GM12878 (cell line): Measurements from ENCODE around the gene PCDHGA5.
"Not testable (repeated sequence)": the region's sequence is repeated elsewhere in the genome, so short reads cannot be mapped to it uniquely, and the experiment has no call there.

Source experiments
- EGR1 ChIP-seq, 2 experiments: IDR thresholded peaks; 1 replicate in 1 of 2; 2 replicates in 1 of 2; pipeline ENCODE4 v1.6.1; 2011 to 2012; ENCODE audit warnings: low read depth in 2 of 2, low read length in 2 of 2, borderline replicate concordance in 1 of 2, mild to moderate bottlenecking in 1 of 2, moderate library complexity in 1 of 2
- SP1 ChIP-seq: IDR thresholded peaks from one replicate; pipeline ENCODE4 v1.6.1; 2011; ENCODE audit warnings: low read depth, low read length
- SUZ12 ChIP-seq: fragments of 200-600 bp; sonication (generic); IDR thresholded peaks from one replicate; pipeline ENCODE4 v1.6.1; 2018; ENCODE audit warnings: antibody characterized with exemption, mild to moderate bottlenecking; ENCODE audit not compliant: unreplicated experiment
- TF ChIP-seq, protein P1 (sequence below), 3 experiments: IDR thresholded peaks in 2 of 3; conservative IDR thresholded peaks in 1 of 3; 2 replicates each; pipeline ENCODE4 v1.5.1; 2011; ENCODE audit warnings: low read depth in 3 of 3, low read length in 3 of 3, mild to moderate bottlenecking in 3 of 3, control low read depth in 2 of 3, moderate library complexity in 2 of 3, inconsistent platforms in 1 of 3, mixed read lengths in 1 of 3; ENCODE audit not compliant: control insufficient read depth in 2 of 3, insufficient read depth in 1 of 3; ENCODE audit errors: extremely low read depth in 1 of 3
- TF ChIP-seq, protein P2 (sequence below): IDR thresholded peaks from 2 replicates; pipeline ENCODE4 v1.6.1; 2012; ENCODE audit warnings: mild to moderate bottlenecking, low read depth, low read length

DNA sequence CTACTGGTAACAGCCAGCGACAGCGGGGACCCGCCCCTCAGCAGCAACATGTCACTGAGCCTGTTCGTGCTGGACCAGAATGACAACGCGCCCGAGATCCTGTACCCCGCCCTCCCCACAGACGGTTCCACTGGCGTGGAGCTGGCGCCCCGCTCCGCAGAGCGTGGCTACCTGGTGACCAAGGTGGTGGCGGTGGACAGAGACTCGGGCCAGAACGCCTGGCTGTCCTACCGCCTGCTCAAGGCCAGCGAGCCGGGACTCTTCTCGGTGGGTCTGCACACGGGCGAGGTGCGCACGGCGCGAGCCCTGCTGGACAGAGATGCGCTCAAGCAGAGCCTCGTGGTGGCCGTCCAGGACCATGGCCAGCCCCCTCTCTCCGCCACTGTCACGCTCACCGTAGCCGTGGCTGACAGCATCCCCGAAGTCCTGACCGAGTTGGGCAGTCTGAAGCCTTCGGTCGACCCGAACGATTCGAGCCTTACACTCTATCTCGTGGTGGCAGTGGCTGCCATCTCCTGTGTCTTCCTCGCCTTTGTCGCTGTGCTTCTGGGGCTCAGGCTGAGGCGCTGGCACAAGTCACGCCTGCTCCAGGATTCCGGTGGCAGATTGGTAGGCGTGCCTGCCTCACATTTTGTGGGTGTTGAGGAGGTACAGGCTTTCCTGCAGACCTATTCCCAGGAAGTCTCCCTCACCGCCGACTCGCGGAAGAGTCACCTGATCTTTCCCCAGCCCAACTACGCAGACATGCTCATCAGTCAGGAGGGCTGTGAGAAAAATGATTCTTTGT lies 30.6 kb downstream of the PCDHGA5 start:
- TF ChIP-seq, protein P1, sequence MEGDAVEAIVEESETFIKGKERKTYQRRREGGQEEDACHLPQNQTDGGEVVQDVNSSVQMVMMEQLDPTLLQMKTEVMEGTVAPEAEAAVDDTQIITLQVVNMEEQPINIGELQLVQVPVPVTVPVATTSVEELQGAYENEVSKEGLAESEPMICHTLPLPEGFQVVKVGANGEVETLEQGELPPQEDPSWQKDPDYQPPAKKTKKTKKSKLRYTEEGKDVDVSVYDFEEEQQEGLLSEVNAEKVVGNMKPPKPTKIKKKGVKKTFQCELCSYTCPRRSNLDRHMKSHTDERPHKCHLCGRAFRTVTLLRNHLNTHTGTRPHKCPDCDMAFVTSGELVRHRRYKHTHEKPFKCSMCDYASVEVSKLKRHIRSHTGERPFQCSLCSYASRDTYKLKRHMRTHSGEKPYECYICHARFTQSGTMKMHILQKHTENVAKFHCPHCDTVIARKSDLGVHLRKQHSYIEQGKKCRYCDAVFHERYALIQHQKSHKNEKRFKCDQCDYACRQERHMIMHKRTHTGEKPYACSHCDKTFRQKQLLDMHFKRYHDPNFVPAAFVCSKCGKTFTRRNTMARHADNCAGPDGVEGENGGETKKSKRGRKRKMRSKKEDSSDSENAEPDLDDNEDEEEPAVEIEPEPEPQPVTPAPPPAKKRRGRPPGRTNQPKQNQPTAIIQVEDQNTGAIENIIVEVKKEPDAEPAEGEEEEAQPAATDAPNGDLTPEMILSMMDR (IDR thresholded peaks at IDR 0.05 in 2 of 3, conservative IDR thresholded peaks at IDR 0.05 in 1 of 3; ENCODE audit: control insufficient read depth in 2 of 3, extremely low read depth in 1 of 3, insufficient read depth in 1 of 3, low read depth in 3 of 3, low read length in 3 of 3) = not testable (repeated sequence)
- TF ChIP-seq, protein P2, sequence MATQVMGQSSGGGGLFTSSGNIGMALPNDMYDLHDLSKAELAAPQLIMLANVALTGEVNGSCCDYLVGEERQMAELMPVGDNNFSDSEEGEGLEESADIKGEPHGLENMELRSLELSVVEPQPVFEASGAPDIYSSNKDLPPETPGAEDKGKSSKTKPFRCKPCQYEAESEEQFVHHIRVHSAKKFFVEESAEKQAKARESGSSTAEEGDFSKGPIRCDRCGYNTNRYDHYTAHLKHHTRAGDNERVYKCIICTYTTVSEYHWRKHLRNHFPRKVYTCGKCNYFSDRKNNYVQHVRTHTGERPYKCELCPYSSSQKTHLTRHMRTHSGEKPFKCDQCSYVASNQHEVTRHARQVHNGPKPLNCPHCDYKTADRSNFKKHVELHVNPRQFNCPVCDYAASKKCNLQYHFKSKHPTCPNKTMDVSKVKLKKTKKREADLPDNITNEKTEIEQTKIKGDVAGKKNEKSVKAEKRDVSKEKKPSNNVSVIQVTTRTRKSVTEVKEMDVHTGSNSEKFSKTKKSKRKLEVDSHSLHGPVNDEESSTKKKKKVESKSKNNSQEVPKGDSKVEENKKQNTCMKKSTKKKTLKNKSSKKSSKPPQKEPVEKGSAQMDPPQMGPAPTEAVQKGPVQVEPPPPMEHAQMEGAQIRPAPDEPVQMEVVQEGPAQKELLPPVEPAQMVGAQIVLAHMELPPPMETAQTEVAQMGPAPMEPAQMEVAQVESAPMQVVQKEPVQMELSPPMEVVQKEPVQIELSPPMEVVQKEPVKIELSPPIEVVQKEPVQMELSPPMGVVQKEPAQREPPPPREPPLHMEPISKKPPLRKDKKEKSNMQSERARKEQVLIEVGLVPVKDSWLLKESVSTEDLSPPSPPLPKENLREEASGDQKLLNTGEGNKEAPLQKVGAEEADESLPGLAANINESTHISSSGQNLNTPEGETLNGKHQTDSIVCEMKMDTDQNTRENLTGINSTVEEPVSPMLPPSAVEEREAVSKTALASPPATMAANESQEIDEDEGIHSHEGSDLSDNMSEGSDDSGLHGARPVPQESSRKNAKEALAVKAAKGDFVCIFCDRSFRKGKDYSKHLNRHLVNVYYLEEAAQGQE = not testable (repeated sequence)
- TF ChIP-seq EGR1 (IDR thresholded peaks at IDR 0.05; ENCODE audit: borderline replicate concordance in 1 of 2, low read depth in 2 of 2, low read length in 2 of 2); SUZ12; SP1: not testable (repeated sequence)
